Activated CD4-positive, alpha-beta memory T cell treated with anti-CD3 and anti-CD28 coated beads, Interleukin-2, amount 10 ng/mL, durations not matched to agents 7 days and 5 days (primary cell): ENCODE results near the gene LMX1B. TPM values are rescaled to one million over a fixed set of nuclear protein-coding genes. Genes with fewer than 3 reads are reported as not detected.
A peak's percentile ranks its signal among the peaks of the same experiment; 100 is the strongest.
"Not testable (repeated sequence)": the region's sequence is repeated elsewhere in the genome, so short reads cannot be mapped to it uniquely, and the experiment has no call there.

ENCODE experiments used
- CTCF ChIA-PET: fragments of 350-600 bp; sonication (Branson Sonifier 250); formaldehyde crosslinking; loops from one replicate; lab custom pipeline; 2021; ENCODE audit warnings: antibody characterized with exemption, inconsistent platforms; lab: Charles Lee
- POLR2A ChIA-PET: fragments of 350-600 bp; sonication (Branson Sonifier 250); formaldehyde crosslinking; loops from one replicate; lab custom pipeline; 2021; ENCODE audit warnings: antibody characterized with exemption; lab: Charles Lee
- DNase-seq: peaks from one replicate; pipeline ENCODE4 v3.0.0-alpha.2; 2020
- H3K27ac Mint-ChIP-seq: one replicate; pipeline ENCODE4 v1.8.0; 2021; ENCODE audit warnings: mild to moderate bottlenecking, mixed read lengths
- H3K27me3 Mint-ChIP-seq: one replicate; pipeline ENCODE4 v1.8.0; 2021; ENCODE audit warnings: mixed read lengths
- H3K36me3 Mint-ChIP-seq: one replicate; pipeline ENCODE4 v1.8.0; 2021; ENCODE audit warnings: low read depth, mixed read lengths
- H3K4me1 Mint-ChIP-seq: one replicate; pipeline ENCODE4 v1.8.0; 2021; ENCODE audit warnings: mixed read lengths
- H3K4me3 Mint-ChIP-seq: one replicate; pipeline ENCODE4 v1.8.0; 2021; ENCODE audit warnings: mild to moderate bottlenecking, mixed read lengths
- H3K9me3 Mint-ChIP-seq: one replicate; pipeline ENCODE4 v1.8.0; 2021; ENCODE audit warnings: mixed read lengths
- total RNA-seq, 2 experiments: library from RNA; stranded (reverse); gene quantifications; one replicate each; pipeline ENCODE4 v1.2.3, GENCODE V29; 2021

LMX1B gene
- total RNA-seq, 2 experiments from 2014 or later, result not detected

DNA sequence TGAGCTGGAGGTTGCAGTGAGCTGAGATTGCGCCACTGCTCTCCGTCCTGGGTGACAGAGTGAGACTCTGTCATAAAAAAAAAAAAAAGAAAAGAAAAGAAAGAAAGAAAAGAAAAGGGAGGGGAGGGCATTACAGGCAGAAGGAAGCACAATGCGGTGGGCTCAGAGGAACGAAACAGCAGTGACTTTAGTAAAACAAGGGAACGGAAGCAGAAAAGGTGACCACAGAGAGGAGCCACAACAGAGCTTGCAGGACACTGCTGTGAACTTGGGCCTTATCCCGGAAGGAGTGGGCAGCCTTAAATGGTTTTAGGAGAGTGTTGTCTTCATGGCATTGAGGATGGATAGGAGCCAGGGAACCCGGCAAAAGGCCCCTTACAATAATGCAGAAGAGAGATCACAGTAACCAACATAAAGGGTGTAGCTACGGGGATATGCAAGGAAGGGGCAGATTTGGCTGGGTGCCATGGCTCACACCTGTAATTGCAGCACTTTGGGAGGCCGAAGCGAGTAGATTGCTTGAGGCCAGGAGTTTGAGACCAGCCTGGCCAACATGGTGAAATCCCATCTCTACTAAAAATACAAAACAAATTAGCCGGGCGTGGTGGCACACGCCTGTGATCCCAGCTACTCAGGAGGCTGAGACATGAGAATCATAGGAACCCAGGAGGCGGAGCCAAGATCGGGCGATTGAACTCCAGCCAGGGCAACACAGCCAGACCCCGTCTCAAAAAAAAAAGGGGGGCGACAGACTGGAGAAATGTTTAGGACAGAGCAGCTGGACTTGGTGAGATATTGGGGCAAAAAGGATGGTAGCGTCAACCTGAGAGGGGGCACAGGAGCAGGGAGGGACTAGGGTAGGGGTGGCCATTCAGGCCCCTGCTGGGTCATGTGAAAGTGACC, 107.2 kb downstream of the LMX1B start:
- H3K9me3 Mint-ChIP-seq, result no peaks in the 10 kb centered on the region
- no peaks in the 10 kb centered on the region for H3K36me3 Mint-ChIP-seq
- no peak overlapping the region for H3K4me3 Mint-ChIP-seq
- H3K27me3 Mint-ChIP-seq, result peaks cover 9% of the 10 kb centered on the region
- peaks cover 43% of the 10 kb centered on the region for H3K4me1 Mint-ChIP-seq
- DNase-seq, result no peak
- peak overlapping the region; percentile 42 for H3K27ac Mint-ChIP-seq
- ChIA-PET CTCF (interaction anchor here (0.5 to 6.2 kb wide), 4 partner anchors 15 to 914 kb away, joined by 3 to 60 read pairs (median 4); no protein-coding TSS in a partner anchor), POLR2A (interaction anchor here (1.0 to 2.1 kb wide), 3 partner anchors 15 to 84 kb away, joined by 4 to 7 read pairs (median 7); partner anchors contain the start of gene ZBTB43)

DNA sequence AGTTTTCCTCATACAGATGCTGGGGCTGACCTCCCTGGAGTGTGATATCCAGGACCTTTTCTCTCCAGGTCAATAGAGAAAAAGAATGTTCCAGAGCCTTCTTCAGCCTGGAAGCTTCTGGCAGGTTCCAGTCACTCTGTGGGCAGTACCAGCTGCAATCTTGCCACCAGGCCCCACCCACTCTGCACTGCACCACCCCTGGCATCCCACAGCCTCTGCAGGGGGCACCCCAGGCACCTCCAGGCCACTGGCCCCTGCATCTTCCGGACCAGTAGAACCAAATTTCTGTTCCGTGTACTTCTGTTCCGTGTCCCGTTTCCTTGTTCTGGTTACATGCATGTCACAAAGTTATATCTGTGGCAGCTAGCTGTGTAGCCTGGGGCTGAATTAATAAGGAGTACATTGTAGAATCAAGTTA, 107.8 kb downstream of the LMX1B start:
- Mint-ChIP-seq H3K4me1 (peaks cover 43% of the 10 kb centered on the region), H3K4me3 (peak overlapping the region; percentile 64), H3K27ac (peak overlapping the region; percentile 50), H3K27me3 (peaks cover 7% of the 10 kb centered on the region), H3K36me3 (no peaks in the 10 kb centered on the region), H3K9me3 (no peaks in the 10 kb centered on the region)
- no peak for DNase-seq
- POLR2A ChIA-PET, result interaction anchor here (1.0 to 2.0 kb wide), 2 partner anchors 15 to 84 kb away, joined by 4 to 7 read pairs; partner anchors contain the start of gene ZBTB43
- CTCF ChIA-PET, result interaction anchor here (1.0 to 6.2 kb wide), 2 partner anchors 16 to 60 kb away, joined by 3 to 60 read pairs; no protein-coding TSS in a partner anchor

DNA sequence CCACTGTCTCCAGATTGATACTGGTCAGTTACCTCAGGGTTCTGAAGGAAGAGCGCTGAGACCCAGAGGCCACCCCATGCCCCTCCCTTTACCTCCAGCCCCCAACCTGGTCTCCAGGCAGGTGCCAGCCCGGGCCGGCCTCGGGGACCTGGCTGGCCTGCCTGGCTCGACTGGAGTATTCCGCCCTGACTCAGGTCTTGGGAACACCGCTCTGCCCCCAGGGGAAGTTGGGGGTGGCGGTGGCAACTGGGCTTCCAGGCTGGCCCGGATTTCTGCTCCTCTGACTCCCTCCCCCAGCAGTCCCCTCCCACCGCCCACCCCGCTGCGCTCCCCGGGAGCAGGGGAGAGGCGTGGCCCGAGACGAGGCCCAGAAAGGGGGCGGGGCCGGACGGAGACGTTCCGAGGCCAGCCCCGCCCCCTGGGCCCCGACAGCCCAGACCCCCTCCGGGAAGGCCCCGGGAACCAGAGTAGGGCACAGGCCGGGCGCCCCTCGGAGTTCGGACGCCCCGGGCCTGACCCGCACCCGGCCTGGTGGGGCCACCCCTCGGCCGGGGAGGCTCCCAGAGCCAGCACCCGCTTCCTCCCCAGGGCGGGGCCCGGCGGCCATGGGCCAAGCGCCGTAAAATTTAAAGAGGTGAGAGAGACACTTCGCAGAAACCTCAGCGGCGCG, 108.7 kb downstream of the LMX1B start:
- ChIA-PET POLR2A (interaction anchor here (1.3 to 3.4 kb wide), 7 partner anchors 12 to 83 kb away, joined by 3 to 31 read pairs (median 9); partner anchors contain the start of gene ZBTB43), CTCF (interaction anchor here (4.0 kb wide), 1 partner anchor 17 kb away, joined by 32 read pairs; no protein-coding TSS in a partner anchor)
- DNase-seq, result peak; percentile 89
- Mint-ChIP-seq H3K4me3 (peak overlapping the region; percentile 89), H3K4me1 (peaks cover 43% of the 10 kb centered on the region), H3K27ac (peak overlapping the region; percentile 74), H3K36me3 (no peaks in the 10 kb centered on the region), H3K27me3 (peaks cover 9% of the 10 kb centered on the region), H3K9me3 (no peaks in the 10 kb centered on the region)

DNA sequence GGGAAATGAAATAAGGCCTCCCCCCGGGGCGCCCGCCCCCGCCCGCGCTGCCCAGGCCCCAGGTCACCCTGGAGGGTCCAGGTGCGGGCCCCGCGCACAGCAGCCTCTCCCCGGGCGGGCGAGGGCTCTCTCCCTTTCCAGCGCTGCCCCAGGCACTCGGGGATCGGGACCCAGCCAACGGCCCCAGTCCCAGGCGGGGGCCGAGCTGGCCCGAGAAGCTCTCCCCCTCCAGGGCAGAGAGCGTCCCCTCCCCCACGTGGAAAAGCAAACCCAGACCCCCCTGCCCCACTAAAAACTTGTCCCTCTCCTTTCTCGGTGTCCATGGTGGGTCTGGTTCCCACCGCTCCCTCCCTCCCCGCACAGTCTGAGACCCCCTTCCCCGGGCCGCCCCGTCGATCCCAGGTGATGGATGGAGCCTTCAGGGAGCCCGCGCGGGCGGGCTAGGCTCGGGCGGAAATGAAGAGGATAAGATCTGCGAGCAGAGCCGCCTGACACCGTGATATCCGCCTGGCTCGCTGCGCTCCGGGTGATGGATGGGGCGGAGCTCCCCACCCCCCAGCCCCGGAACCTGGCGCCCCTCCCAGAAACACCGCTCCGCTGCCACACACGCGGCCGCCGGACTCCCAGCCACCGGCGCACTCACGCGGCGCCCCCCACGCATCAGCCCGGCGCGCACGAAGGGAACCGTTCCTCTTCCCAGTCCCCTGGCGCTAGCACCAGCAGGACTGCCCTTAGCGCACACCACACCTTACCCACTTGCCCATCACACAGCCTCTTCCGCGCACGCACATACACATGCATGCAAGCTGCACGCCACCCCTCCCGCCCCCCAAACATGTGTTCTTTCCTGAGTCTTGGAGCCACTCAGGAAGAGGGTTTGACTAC, 109.4 kb downstream of the LMX1B start:
- H3K27me3 Mint-ChIP-seq, result peaks cover 13% of the 10 kb centered on the region
- ChIA-PET POLR2A (interaction anchor here (0.6 to 3.4 kb wide), 20 partner anchors 9 to 1482 kb away, joined by 3 to 31 read pairs (median 4); partner anchors contain the start of genes HSPA5 and ZBTB43), CTCF (interaction anchor here (0.9 to 4.0 kb wide), 5 partner anchors 17 to 65 kb away, joined by 3 to 32 read pairs (median 4); no protein-coding TSS in a partner anchor)
- DNase-seq, result peak; percentile 85
- H3K27ac Mint-ChIP-seq, result peak overlapping the region; percentile 98
- H3K4me1 Mint-ChIP-seq, result peaks cover 43% of the 10 kb centered on the region
- no peaks in the 10 kb centered on the region for H3K36me3 Mint-ChIP-seq
- H3K9me3 Mint-ChIP-seq, result no peaks in the 10 kb centered on the region
- H3K4me3 Mint-ChIP-seq, result peak overlapping the region; percentile 89

DNA sequence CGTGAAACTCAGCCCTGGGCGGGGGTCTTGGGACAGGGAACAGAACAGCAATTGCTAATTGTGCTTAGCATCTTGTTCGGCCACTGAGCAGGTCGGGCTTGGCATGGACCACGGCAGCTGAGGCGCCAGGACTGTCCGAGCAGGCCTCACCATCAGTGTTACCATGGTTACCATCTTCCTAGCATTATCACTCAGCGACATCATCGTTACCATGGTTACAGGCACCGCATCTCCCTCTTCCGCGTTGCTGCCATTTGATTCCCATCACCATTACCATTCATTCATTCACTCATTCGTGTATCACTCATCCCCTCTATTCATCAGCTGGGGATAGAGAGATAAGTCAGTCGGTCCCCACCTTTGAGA, 110.1 kb downstream of the LMX1B start:
- ChIA-PET POLR2A (interaction anchor here (0.6 to 3.4 kb wide), 20 partner anchors 8 to 1482 kb away, joined by 3 to 31 read pairs (median 4); partner anchors contain the start of genes HSPA5 and ZBTB43), CTCF (interaction anchor here (0.9 to 4.0 kb wide), 5 partner anchors 18 to 65 kb away, joined by 3 to 32 read pairs (median 4); no protein-coding TSS in a partner anchor)
- H3K27ac Mint-ChIP-seq, result peak overlapping the region; percentile 98
- H3K4me1 Mint-ChIP-seq, result peaks cover 40% of the 10 kb centered on the region
- no peaks in the 10 kb centered on the region for H3K36me3 Mint-ChIP-seq
- H3K9me3 Mint-ChIP-seq, result no peaks in the 10 kb centered on the region
- H3K27me3 Mint-ChIP-seq, result peaks cover 11% of the 10 kb centered on the region
- peak overlapping the region; percentile 89 for H3K4me3 Mint-ChIP-seq
- DNase-seq, result no peak

DNA sequence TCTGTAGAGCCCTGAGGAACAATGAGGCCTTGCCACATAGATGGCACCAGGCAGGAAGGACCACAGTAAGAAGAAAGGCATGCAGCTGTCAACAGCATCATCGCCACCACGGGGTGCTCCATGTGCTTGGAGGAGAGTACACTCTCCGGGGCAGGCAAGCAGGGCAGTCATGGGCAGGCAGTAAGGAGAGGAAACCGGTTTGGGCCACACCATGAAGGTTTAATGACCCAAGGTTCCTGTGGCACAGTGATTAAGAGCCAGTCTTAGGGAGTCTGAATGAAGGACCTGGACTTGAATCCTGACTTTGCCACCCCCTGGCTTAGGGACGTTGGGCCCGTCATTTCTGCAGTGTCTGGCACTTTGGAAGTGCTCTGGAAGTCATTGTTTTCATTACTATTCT, 110.5 kb downstream of the LMX1B start:
- Mint-ChIP-seq H3K9me3 (no peaks in the 10 kb centered on the region), H3K36me3 (no peaks in the 10 kb centered on the region), H3K4me3 (peak overlapping the region; percentile 89), H3K4me1 (peaks cover 35% of the 10 kb centered on the region), H3K27me3 (peaks cover 13% of the 10 kb centered on the region), H3K27ac (peak overlapping the region; percentile 98)
- DNase-seq, result no peak
- CTCF ChIA-PET, result interaction anchor here (0.9 to 4.0 kb wide), 3 partner anchors 19 to 64 kb away, joined by 3 to 32 read pairs (median 4); no protein-coding TSS in a partner anchor
- POLR2A ChIA-PET, result interaction anchor here (0.9 to 3.4 kb wide), 9 partner anchors 9 to 262 kb away, joined by 3 to 31 read pairs (median 5); no protein-coding TSS in a partner anchor

DNA sequence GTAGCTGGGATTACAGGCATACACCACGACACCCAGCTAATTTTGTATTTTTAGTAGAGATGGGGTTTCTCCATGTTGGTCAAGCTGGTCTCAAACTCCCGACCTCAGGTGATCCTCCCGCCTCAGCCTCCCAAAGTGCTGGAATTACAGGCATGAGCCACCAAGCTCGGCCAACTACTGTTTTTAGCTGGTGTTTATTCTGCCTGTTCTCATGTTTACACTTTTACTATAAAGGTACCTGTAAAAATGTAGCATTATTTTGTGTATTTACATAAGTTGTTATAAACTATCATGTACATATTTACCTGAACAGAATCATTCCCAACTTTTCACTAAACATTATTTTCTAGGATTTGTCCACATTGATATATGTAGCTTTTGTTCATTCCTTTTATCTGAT, 111.8 kb downstream of the LMX1B start:
- CTCF ChIA-PET, result interaction anchor here (1.3 to 4.0 kb wide), 2 partner anchors 20 to 35 kb away, joined by 5 to 32 read pairs; no protein-coding TSS in a partner anchor
- Mint-ChIP-seq H3K4me1 (peaks cover 23% of the 10 kb centered on the region), H3K27me3 (peaks cover 13% of the 10 kb centered on the region)
- H3K27ac Mint-ChIP-seq, H3K4me3 Mint-ChIP-seq, DNase-seq, H3K9me3 Mint-ChIP-seq, H3K36me3 Mint-ChIP-seq: not testable (repeated sequence)
- POLR2A ChIA-PET, result interaction anchor here (3.4 kb wide), 1 partner anchor 19 kb away, joined by 31 read pairs; no protein-coding TSS in a partner anchor

DNA sequence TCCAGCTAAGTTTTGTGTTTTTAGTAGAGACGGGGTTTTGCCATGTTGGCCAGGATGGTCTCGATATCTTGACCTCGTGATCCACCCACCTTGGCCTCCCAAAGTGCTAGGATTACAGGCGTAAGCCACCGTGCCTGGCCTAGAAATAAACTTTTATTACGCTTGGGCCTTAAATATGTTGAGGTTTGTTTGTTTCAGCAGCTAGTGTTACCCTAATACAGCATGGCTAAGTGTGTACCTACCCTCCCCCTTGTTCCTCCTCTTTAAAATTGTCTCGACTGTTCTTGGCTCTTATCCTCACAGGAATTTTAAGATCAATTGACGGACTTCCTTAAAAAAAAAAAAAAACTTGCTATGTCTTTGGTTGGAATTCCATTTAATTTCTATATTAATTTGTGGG, 114.5 kb downstream of the LMX1B start:
- POLR2A ChIA-PET, result interaction anchor here (1.1 kb wide), 1 partner anchor 77 kb away, joined by 3 read pairs; no protein-coding TSS in a partner anchor
- not testable (repeated sequence) for H3K9me3 Mint-ChIP-seq

DNA sequence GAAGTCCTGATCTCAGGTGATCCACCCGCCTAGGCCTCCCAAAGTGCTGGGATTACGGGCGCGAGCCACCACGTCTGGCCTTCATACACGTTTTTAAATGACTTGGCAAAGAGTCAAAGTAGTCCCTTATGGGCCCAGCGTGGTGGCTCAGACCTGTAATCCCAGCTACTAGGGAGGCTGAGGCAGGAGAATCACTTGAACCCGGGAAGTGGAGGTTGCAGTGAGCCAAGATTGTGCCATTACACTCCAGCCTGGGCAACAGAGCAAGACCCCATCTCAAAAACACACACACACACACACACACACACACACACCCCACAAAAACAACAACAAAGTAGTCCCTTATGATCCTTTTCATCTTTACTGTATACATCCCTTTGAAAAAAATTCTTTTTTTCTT, 116.9 kb downstream of the LMX1B start:
- DNase-seq, POLR2A ChIA-PET, H3K4me1 Mint-ChIP-seq, H3K27ac Mint-ChIP-seq, H3K4me3 Mint-ChIP-seq, H3K36me3 Mint-ChIP-seq, H3K9me3 Mint-ChIP-seq: not testable (repeated sequence)
- CTCF ChIA-PET, result interaction anchor here (1.0 to 1.7 kb wide), 2 partner anchors 24 to 26 kb away, joined by 4 to 7 read pairs; no protein-coding TSS in a partner anchor
- H3K27me3 Mint-ChIP-seq, result peaks cover 33% of the 10 kb centered on the region

More for the DNA sequence above, 114.5 kb downstream of the LMX1B start:
- not testable (repeated sequence) for H3K4me3 Mint-ChIP-seq, H3K36me3 Mint-ChIP-seq, H3K27ac Mint-ChIP-seq, DNase-seq, H3K4me1 Mint-ChIP-seq
- CTCF ChIA-PET, result interaction anchor here (0.8 to 1.8 kb wide), 3 partner anchors 22 to 169 kb away, joined by 3 to 5 read pairs (median 3); no protein-coding TSS in a partner anchor
- peaks cover 18% of the 10 kb centered on the region for H3K27me3 Mint-ChIP-seq

DNA sequence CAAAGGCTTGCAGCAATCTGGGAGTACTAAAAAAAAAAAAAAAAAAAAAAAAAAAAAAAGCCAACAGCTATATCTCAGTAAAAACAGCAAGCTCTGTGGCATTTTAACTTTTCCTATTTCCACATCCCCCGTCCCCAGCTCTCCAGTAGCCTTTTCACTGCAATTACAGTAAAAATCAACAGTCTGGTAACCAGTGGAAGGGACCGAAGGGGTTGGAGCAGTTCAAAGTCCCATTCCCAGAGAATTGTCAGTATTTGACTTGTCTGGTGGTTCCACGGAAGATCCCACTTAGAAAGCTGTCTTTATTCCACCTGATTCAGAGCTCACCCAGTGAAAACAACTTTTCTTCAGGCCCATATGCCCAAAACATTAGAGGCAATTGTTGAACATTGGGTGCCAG, 119.3 kb downstream of the LMX1B start:
- no peak overlapping the region for H3K4me3 Mint-ChIP-seq
- no peak overlapping the region for H3K27ac Mint-ChIP-seq
- peaks cover 30% of the 10 kb centered on the region for H3K27me3 Mint-ChIP-seq
- H3K9me3 Mint-ChIP-seq, result peaks cover 9% of the 10 kb centered on the region
- H3K36me3 Mint-ChIP-seq, result peaks cover 5% of the 10 kb centered on the region
- DNase-seq, result no peak
- no peaks in the 10 kb centered on the region for H3K4me1 Mint-ChIP-seq
- ChIA-PET POLR2A (interaction anchor here (1.1 kb wide), 1 partner anchor 9 kb away, joined by 4 read pairs; no protein-coding TSS in a partner anchor), CTCF (interaction anchor here (0.8 to 3.6 kb wide), 4 partner anchors 11 to 43 kb away, joined by 3 to 9 read pairs (median 6); no protein-coding TSS in a partner anchor)

DNA sequence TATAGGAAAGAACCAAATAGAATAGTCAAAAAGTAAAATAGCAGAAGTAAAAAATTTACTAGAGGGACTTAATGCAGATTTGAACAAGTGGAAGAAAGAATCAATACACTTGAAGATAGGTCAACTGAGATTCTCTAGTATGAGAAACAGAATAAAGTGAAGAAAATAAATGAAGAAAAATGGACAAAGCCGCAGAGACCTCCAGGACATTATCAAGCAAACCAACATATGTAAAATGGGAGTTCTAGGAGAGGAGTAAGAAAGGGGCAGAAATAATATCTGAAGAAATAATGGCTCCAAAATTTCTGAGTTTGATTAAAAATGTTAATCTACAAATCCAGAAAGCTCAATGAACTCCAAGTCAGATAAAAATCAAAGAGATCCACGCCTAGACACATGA, 121.1 kb downstream of the LMX1B start:
- ChIA-PET POLR2A (interaction anchor here (1.3 kb wide), 1 partner anchor 11 kb away, joined by 5 read pairs; no protein-coding TSS in a partner anchor), CTCF (interaction anchor here (0.7 to 1.4 kb wide), 4 partner anchors 10 to 47 kb away, joined by 3 to 4 read pairs (median 3); no protein-coding TSS in a partner anchor)
- H3K27me3 Mint-ChIP-seq, result peaks cover 36% of the 10 kb centered on the region
- H3K4me3 Mint-ChIP-seq, result no peak overlapping the region
- H3K36me3 Mint-ChIP-seq, result peaks cover 5% of the 10 kb centered on the region
- no peak for DNase-seq
- no peaks in the 10 kb centered on the region for H3K4me1 Mint-ChIP-seq
- H3K9me3 Mint-ChIP-seq, result peaks cover 9% of the 10 kb centered on the region
- no peak overlapping the region for H3K27ac Mint-ChIP-seq
